ENCODE results near the gene KLRG1.

GRCh38 chr12:8950702-8951478 lies 38.5 kb upstream of the KLRG1 start:
- TF ChIP-seq CTCF (IDR thresholded peaks at IDR 0.05; ENCODE audit: poor library complexity, severe bottlenecking) (no peak), REST (IDR thresholded peaks at IDR 0.05; ENCODE audit: borderline replicate concordance) (no peak), EZH2 (IDR thresholded peaks at IDR 0.05; ENCODE audit: borderline replicate concordance, insufficient read depth, low read length, poor library complexity, severe bottlenecking) (no peak)

All from neural cell (in vitro differentiated cells).